NT2/D1 (cell line): ENCODE measurements around the gene FLOT2.
"Not testable (repeated sequence)": the region's sequence is repeated elsewhere in the genome, so short reads cannot be mapped to it uniquely, and the experiment has no call there.

Source experiments
- DNase-seq: peaks from one replicate; pipeline ENCODE4 v3.0.0-alpha.2; 2011; ENCODE audit warnings: low read depth, low spot score
- H3K27me3 ChIP-seq: 2 replicates; pipeline ENCODE4 v1.6.0; 2011; ENCODE audit warnings: mild to moderate bottlenecking; ENCODE audit not compliant: insufficient read length, insufficient read depth
- H3K36me3 ChIP-seq: 2 replicates; pipeline ENCODE4 v1.6.1; 2011; ENCODE audit warnings: mild to moderate bottlenecking, low read length, mixed read lengths; ENCODE audit not compliant: insufficient read depth, insufficient read length
- H3K4me1 ChIP-seq: 2 replicates; pipeline ENCODE4 v1.5.1; 2011; ENCODE audit not compliant: insufficient read depth, insufficient read length
- H3K4me3 ChIP-seq: 2 replicates; pipeline ENCODE4 v1.5.1; 2011; ENCODE audit warnings: low read depth; ENCODE audit not compliant: insufficient read length
- H3K9ac ChIP-seq: 2 replicates; pipeline ENCODE4 v1.6.0; 2011; ENCODE audit warnings: low read depth; ENCODE audit not compliant: insufficient read length
- H3K9me3 ChIP-seq: 2 replicates; pipeline ENCODE4 v1.5.1; 2011; ENCODE audit warnings: mild to moderate bottlenecking, low read length; ENCODE audit not compliant: insufficient read depth
- SUZ12 ChIP-seq: IDR thresholded peaks from 2 replicates; pipeline ENCODE4 v1.6.1; 2011; ENCODE audit not compliant: insufficient read length, insufficient read depth; ENCODE audit errors: extremely low read depth
- YY1 ChIP-seq: IDR thresholded peaks from 2 replicates; pipeline ENCODE4 v1.6.1; 2011; ENCODE audit not compliant: insufficient read length, insufficient read depth
- ZNF274 ChIP-seq: IDR thresholded peaks from 2 replicates; pipeline ENCODE4 v1.6.1; 2011; ENCODE audit warnings: mild to moderate bottlenecking, low read depth, low read length

Gene FLOT2

DNA sequence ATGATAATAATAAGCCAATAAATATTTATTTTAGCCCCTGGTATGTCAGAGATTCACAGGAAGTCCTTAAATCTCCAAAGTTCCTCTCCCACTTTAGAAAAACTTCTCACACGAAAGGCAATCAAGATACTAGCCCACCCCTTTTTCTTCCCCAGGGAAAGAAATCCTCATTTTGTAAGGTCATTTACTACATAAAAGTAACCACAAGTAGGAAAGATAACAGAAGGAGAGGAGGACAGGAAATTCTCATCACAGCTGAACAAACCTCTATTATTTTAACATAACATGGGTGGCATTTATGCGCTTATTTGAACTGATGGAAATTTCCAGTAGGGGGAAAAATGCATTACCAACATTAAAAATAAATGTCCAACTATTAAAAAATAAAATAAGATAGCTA is 58.3 kb downstream of the FLOT2 start:
- no peaks in the 10 kb centered on the region for H3K9me3 ChIP-seq
- DNase-seq: no peak
- no peak overlapping the region for H3K4me3 ChIP-seq
- no peak overlapping the region for H3K9ac ChIP-seq
- TF ChIP-seq SUZ12 (no peak), ZNF274 (no peak), YY1 (no peak)
- no peaks in the 10 kb centered on the region for H3K4me1 ChIP-seq
- H3K36me3 ChIP-seq: peaks cover 11% of the 10 kb centered on the region
- H3K27me3 ChIP-seq: no peaks in the 10 kb centered on the region

DNA sequence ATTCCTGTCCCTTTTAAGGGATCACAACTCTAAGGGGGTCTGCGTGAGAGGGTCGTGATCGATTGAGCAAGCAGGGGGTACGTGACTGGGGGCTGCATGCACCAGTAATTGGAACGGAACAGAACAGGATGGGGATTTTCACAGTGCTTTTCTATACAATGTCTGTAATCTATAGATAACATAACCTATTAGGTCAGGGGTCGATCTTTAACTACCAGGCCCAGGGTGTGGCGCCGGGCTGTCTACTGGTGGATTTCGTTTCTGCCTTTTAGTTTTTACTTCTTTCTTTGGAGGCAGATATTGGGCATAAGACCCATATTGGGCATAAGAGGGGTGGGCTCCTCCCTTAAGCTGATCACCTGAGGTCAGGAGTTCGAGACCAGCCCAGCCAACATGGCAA is 61.0 kb downstream of the FLOT2 start:
- H3K27me3 ChIP-seq, H3K4me3 ChIP-seq, H3K9me3 ChIP-seq, H3K4me1 ChIP-seq, H3K9ac ChIP-seq, DNase-seq: not testable (repeated sequence)
- H3K36me3 ChIP-seq: peaks cover 15% of the 10 kb centered on the region

- H3K9me3 ChIP-seq: no peaks in the 10 kb centered on the region
- TF ChIP-seq ZNF274 (no peak), SUZ12 (no peak), YY1 (no peak)
- no peaks in the 10 kb centered on the region for H3K4me1 ChIP-seq
- H3K4me3 ChIP-seq: no peak overlapping the region
- H3K27me3 ChIP-seq: no peaks in the 10 kb centered on the region
- DNase-seq: no peak
- no peak overlapping the region for H3K9ac ChIP-seq
- H3K36me3 ChIP-seq: peaks cover 11% of the 10 kb centered on the region
Observed at GRCh38 chr17:28834420-28834819, 63.1 kb downstream of the FLOT2 start.
